HEK293 (cell line): Measurements from ENCODE around the gene PDK4.

Source experiments
- CTCF ChIP-seq: fragments of 450-650 bp; formaldehyde crosslinking; IDR thresholded peaks from 2 replicates; pipeline ENCODE4 v1.5.1; 2016; ENCODE audit warnings: missing biosample characterization, missing genetic modification characterization
- ZBTB44 ChIP-seq: fragments of 450-650 bp; IDR thresholded peaks from 2 replicates; pipeline ENCODE4 v1.5.1; 2018; ENCODE audit warnings: missing biosample characterization, mild to moderate bottlenecking, missing genetic modification characterization
- ZNF274 ChIP-seq, 2 experiments: fragments of 200-500 bp in 1 of 2; fragments of 450-650 bp in 1 of 2; sonication (Bioruptor generic) in 1 of 2; formaldehyde crosslinking in 1 of 2; IDR thresholded peaks; 2 replicates each; pipeline versions ENCODE4 v1.5.1 to v1.6.1; 2014 to 2016; ENCODE audit warnings: borderline replicate concordance in 1 of 2, inconsistent platforms in 1 of 2, low read length in 1 of 2, missing biosample characterization in 1 of 2, missing genetic modification characterization in 1 of 2
- ZNF324 ChIP-seq: fragments of 450-650 bp; formaldehyde crosslinking; IDR thresholded peaks from 2 replicates; pipeline ENCODE4 v1.5.1; 2016; ENCODE audit warnings: missing biosample characterization, missing genetic modification characterization
- ZNF426 ChIP-seq: fragments of 450-650 bp; formaldehyde crosslinking; IDR thresholded peaks from 2 replicates; pipeline ENCODE4 v1.5.1; 2017; ENCODE audit warnings: missing biosample characterization, missing genetic modification characterization, mild to moderate bottlenecking, inconsistent platforms, moderate library complexity
- ZNF530 ChIP-seq: fragments of 450-650 bp; formaldehyde crosslinking; IDR thresholded peaks from 2 replicates; pipeline ENCODE4 v1.5.1; 2016; ENCODE audit warnings: low read depth, missing biosample characterization, missing genetic modification characterization
- ZNF645 ChIP-seq: fragments of 450-650 bp; formaldehyde crosslinking; IDR thresholded peaks from 2 replicates; pipeline ENCODE4; 2016; ENCODE audit warnings: missing biosample characterization, missing genetic modification characterization
- ZNF707 ChIP-seq: fragments of 450-650 bp; formaldehyde crosslinking; IDR thresholded peaks from 2 replicates; pipeline ENCODE4 v1.5.1; 2016; ENCODE audit warnings: missing biosample characterization, missing genetic modification characterization
- ZNF777 ChIP-seq: fragments of 450-650 bp; formaldehyde crosslinking; IDR thresholded peaks from 2 replicates; pipeline ENCODE4 v1.5.1; 2017; ENCODE audit warnings: missing biosample characterization, missing genetic modification characterization, borderline replicate concordance
- ZSCAN30 ChIP-seq: fragments of 450-650 bp; IDR thresholded peaks from 2 replicates; pipeline ENCODE4 v1.5.1; 2018; ENCODE audit warnings: missing biosample characterization, mild to moderate bottlenecking, missing genetic modification characterization, moderate library complexity
- TF ChIP-seq, protein P1 (sequence below): fragments of 450-650 bp; formaldehyde crosslinking; IDR thresholded peaks from 2 replicates; pipeline ENCODE4 v1.5.1; 2016; ENCODE audit warnings: missing biosample characterization, missing genetic modification characterization, low read depth

GRCh38 chr7:95596198-95597063, at the start of gene PDK4:
- TF ChIP-seq ZNF645 (tag by site-specific recombination) (no peak), ZBTB44 (tag by site-specific recombination) (no peak), CTCF (peak; percentile 45), ZNF707 (tag by site-specific recombination) (no peak), ZNF274 (IDR thresholded peaks at IDR 0.05; ENCODE audit: low read length) (no peak), ZNF274 (tag by site-specific recombination; IDR thresholded peaks at IDR 0.05; ENCODE audit: borderline replicate concordance) (no peak), ZNF530 (tag by site-specific recombination) (no peak), ZNF426 (tag by site-specific recombination) (no peak), ZNF324 (tag by site-specific recombination) (no peak), ZNF777 (tag by site-specific recombination) (peak; percentile 5; the same call in 1 of the 2 replicates), ZSCAN30 (tag by site-specific recombination) (no peak)
- TF ChIP-seq, protein P1, sequence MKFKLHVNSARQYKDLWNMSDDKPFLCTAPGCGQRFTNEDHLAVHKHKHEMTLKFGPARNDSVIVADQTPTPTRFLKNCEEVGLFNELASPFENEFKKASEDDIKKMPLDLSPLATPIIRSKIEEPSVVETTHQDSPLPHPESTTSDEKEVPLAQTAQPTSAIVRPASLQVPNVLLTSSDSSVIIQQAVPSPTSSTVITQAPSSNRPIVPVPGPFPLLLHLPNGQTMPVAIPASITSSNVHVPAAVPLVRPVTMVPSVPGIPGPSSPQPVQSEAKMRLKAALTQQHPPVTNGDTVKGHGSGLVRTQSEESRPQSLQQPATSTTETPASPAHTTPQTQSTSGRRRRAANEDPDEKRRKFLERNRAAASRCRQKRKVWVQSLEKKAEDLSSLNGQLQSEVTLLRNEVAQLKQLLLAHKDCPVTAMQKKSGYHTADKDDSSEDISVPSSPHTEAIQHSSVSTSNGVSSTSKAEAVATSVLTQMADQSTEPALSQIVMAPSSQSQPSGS (tag by site-specific recombination) = no peak
